Gastroesophageal sphincter (tissue), 4 donors: ENCODE data around the gene KLHDC9. TPM values are rescaled to one million over a fixed set of nuclear protein-coding genes. Genes with fewer than 3 reads are reported as not detected.
A peak's percentile ranks its signal among the peaks of the same experiment; 100 is the strongest.

Source experiments
- ATAC-seq: fragments of 150-250 bp; one replicate; pipeline ENCODE4 v1.9.1; 2016; ENCODE audit warnings: mild to moderate bottlenecking, moderate library complexity
- H3K27ac ChIP-seq, 4 donors: fragments of 200-600 bp; sonication (generic) in 3 of 4; 1 replicate in 3 of 4; 2 replicates in 1 of 4; pipeline ENCODE4 v1.5.1; 2016 to 2019
- H3K27me3 ChIP-seq: fragments of 200-600 bp; sonication (generic); one replicate; pipeline ENCODE4 v1.5.1; 2019
- H3K36me3 ChIP-seq, 2 donors: fragments of 200-600 bp; sonication (generic); one replicate each; pipeline ENCODE4 v1.5.1; 2019; ENCODE audit warnings: control low read depth in 1 of 2
- H3K4me1 ChIP-seq, 3 donors: fragments of 200-600 bp; sonication (generic); 1 replicate in 2 of 3; 2 replicates in 1 of 3; pipeline ENCODE4 v1.5.1; 2016 to 2019; ENCODE audit warnings: control low read depth in 2 of 3
- H3K4me3 ChIP-seq, 2 donors: fragments of 200-600 bp; sonication (generic); one replicate each; pipeline ENCODE4 v1.5.1; 2019; ENCODE audit warnings: mild to moderate bottlenecking in 1 of 2, moderate library complexity in 1 of 2
- H3K9me3 ChIP-seq, 3 donors: fragments of 200-600 bp; sonication (generic); one replicate each; pipeline ENCODE4 v1.5.1; 2017 to 2019; ENCODE audit warnings: control low read depth in 2 of 3
- EP300 ChIP-seq: sonication (generic); formaldehyde crosslinking; IDR thresholded peaks from one replicate; pipeline ENCODE4 v1.6.1; 2017; ENCODE audit warnings: antibody characterized with exemption, mild to moderate bottlenecking
- POLR2A ChIP-seq, 2 donors: fragments of 450-650 bp; IDR thresholded peaks; one replicate each; pipeline ENCODE4 v1.6.1; 2017; ENCODE audit warnings: antibody characterized with exemption in 2 of 2, mild to moderate bottlenecking in 2 of 2, moderate library complexity in 1 of 2
- POLR2AphosphoS5 ChIP-seq: sonication (generic); formaldehyde crosslinking; IDR thresholded peaks from one replicate; pipeline ENCODE4 v1.6.1; 2017; ENCODE audit warnings: antibody characterized with exemption
- WGBS, 2 donors: methylation state at CpG; one replicate each; pipeline ENCODE4 v1.1.5; 2018; ENCODE audit warnings: low coverage in 1 of 2; 5-methylcytosine and 5-hydroxymethylcytosine counted together
- total RNA-seq, 4 donors: library from RNA; depleted of rRNA; stranded (reverse); fragments of >200 nt; gene quantifications; one replicate each; pipeline ENCODE4 v1.1.0, GENCODE V29; 2016
- TF ChIP-seq, protein P1 (sequence below), 4 experiments: fragments of 200-600 bp in 2 of 4; fragments of 450-650 bp in 2 of 4; sonication (generic) in 1 of 4; IDR thresholded peaks; one replicate each; pipeline ENCODE4 v1.5.1; 2017 to 2019; ENCODE audit warnings: antibody characterized with exemption in 4 of 4, mild to moderate bottlenecking in 2 of 4, moderate library complexity in 2 of 4

The KLHDC9 gene
- total RNA-seq, 4 donors from 2014 or later: 3.5 to 22.6 (median 8.6) TPM

DNA sequence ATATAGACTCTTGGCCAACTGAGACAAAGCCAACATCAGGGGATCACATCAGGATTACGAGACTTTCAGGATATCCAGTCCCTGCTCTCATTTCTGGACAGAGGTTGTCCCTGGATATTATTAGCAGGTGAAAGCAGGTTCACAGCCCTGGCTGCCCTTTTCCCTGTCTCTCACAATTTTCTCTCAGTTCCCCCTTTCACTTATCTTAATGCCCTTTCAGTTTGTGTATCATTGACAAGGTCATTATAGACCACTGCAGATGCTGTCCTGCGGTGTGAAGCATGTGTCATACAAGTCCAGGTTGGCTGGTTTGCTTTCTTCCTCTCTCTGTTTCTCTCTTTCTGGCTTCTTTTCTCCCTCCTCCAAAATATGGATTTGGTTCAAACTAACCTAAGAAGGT, 2.1 kb upstream of the KLHDC9 start:
- no peaks in the 10 kb centered on the region for H3K9me3 ChIP-seq
- no peak overlapping the region for H3K4me3 ChIP-seq
- peaks cover 0 to 18% of the 10 kb centered on the region in 2 donors for H3K36me3 ChIP-seq
- no peak for TF ChIP-seq EP300
- TF ChIP-seq POLR2A (IDR thresholded peaks at IDR 0.05): no peak
- TF ChIP-seq POLR2AphosphoS5: no peak
- TF ChIP-seq, protein P1, sequence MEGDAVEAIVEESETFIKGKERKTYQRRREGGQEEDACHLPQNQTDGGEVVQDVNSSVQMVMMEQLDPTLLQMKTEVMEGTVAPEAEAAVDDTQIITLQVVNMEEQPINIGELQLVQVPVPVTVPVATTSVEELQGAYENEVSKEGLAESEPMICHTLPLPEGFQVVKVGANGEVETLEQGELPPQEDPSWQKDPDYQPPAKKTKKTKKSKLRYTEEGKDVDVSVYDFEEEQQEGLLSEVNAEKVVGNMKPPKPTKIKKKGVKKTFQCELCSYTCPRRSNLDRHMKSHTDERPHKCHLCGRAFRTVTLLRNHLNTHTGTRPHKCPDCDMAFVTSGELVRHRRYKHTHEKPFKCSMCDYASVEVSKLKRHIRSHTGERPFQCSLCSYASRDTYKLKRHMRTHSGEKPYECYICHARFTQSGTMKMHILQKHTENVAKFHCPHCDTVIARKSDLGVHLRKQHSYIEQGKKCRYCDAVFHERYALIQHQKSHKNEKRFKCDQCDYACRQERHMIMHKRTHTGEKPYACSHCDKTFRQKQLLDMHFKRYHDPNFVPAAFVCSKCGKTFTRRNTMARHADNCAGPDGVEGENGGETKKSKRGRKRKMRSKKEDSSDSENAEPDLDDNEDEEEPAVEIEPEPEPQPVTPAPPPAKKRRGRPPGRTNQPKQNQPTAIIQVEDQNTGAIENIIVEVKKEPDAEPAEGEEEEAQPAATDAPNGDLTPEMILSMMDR (IDR thresholded peaks at IDR 0.05): no peak
- H3K4me1 ChIP-seq: peaks cover 0 to 27% (median 14%) of the 10 kb centered on the region in 3 donors
- H3K27me3 ChIP-seq: no peaks in the 10 kb centered on the region
- WGBS, 2 donors: 82 to 90% methylated on average over 1 to 2 of the region's 2 CpGs
- H3K27ac ChIP-seq: peak overlapping the region in 3 of 4 donors; percentile 7 to 9 (median 9)
- ATAC-seq: no peak

DNA sequence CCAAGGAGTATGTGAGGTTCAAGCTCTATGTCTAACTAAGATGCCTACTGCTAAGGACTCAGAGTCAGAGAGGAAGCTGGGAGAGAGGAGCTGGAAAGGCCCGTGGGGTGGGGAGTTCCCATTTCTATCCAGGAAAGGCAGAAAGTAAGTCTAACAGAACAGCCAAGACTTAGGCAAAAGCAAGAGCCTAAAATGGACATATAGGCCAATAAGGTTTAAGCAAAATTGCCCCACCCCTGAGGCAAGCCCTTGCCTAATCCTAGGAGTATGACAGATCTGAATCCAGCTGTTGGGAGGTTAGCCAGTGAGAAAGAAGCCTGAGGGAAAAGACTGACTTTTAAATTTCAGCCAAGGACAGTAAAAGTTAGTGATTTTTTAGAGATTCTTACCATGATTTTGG, 1.6 kb upstream of the KLHDC9 start:
- Histone ChIP-seq H3K9me3 (no peaks in the 10 kb centered on the region), H3K27ac (peak overlapping the region in 3 of 4 donors; percentile 59 to 83 (median 73)), H3K27me3 (no peaks in the 10 kb centered on the region), H3K4me3 (no peak overlapping the region), H3K36me3 (peaks cover 0 to 23% of the 10 kb centered on the region in 2 donors), H3K4me1 (peaks cover 0 to 27% (median 14%) of the 10 kb centered on the region in 3 donors)
- WGBS, 2 donors: 30 to 40% methylated on average over 1 of the region's 1 CpG
- TF ChIP-seq EP300 (no peak), POLR2AphosphoS5 (no peak), POLR2A (IDR thresholded peaks at IDR 0.05) (no peak)
- TF ChIP-seq, protein P1 (IDR thresholded peaks at IDR 0.05): no peak
- ATAC-seq: peak; percentile 82

DNA sequence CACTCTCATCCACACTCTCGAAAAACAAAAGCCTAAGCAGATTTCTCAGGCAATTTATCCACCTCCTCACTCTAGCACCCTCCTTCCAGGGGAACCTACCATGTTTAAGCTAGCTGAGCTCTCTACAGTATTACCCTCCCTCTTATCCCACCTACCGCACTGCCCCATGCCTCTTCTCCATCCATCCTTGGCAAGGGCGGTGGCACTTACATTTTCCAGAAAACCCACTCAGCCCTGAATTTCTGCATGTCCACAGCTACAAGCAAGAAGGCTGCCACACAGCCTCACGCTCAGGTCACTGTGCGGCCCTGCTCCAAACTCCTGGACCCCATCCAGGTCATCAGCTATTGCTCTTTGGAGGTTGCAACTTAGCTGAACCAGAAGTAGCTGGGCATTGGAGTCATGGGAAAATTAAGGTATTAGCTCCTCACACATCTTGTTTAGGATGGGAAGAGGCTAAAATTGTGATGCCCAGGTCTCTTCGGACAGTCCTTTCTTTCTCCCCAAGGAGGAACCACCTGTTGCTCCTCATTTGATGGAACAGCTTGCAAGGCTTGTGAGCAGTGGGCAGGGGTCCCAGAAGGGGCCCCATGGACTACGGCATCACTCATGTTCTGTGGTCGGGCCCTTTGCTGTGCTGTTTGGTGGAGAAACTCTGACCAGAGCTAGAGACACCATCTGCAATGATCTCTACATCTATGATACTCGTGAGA, 1.1 kb downstream of the KLHDC9 start:
- H3K4me3 ChIP-seq: peak overlapping the region in 1 of 2 donors; percentile 68
- 67 to 86% methylated on average over 2 to 7 of the region's 9 CpGs for WGBS, 2 donors

DNA sequence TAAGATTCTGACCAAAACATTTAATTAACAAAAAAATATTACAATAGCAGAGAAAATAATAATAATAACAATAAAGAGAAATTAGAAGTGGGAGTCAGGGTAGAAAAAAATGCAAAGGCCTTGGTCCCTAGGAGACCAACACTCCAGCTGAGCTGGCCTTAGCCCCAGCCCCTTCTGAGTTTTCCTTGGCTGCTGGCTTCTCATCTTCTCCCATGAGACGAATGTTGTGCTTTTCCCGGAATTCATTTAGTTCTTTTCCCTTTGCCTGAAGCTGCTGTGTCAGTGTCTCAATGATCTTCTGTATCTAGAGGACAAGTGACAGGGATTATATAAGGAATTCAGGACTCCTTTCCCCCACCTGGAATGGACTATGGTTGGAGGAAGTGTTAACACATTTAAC, 2.4 kb downstream of the KLHDC9 start:
- no peaks in the 10 kb centered on the region for H3K9me3 ChIP-seq
- H3K27ac ChIP-seq: no peak overlapping the region
- WGBS, 2 donors: 17 to 30% methylated on average over 2 of the region's 2 CpGs
- peaks cover 0 to 32% of the 10 kb centered on the region in 2 donors for H3K36me3 ChIP-seq
- no peak for ATAC-seq
- H3K4me1 ChIP-seq: peaks cover 0 to 27% (median 14%) of the 10 kb centered on the region in 3 donors
- TF ChIP-seq, protein P1 (IDR thresholded peaks at IDR 0.05): no peak
- TF ChIP-seq POLR2A (IDR thresholded peaks at IDR 0.05) (no peak), POLR2AphosphoS5 (no peak), EP300 (no peak)
- no peak overlapping the region for H3K4me3 ChIP-seq
- H3K27me3 ChIP-seq: no peaks in the 10 kb centered on the region

More for the DNA sequence above, 1.1 kb downstream of the KLHDC9 start:
- Histone ChIP-seq H3K9me3 (no peaks in the 10 kb centered on the region), H3K27ac (peak overlapping the region in 3 of 4 donors; percentile 59 to 83 (median 73)), H3K27me3 (no peaks in the 10 kb centered on the region), H3K36me3 (peaks cover 0 to 32% of the 10 kb centered on the region in 2 donors), H3K4me1 (peaks cover 0 to 27% (median 14%) of the 10 kb centered on the region in 3 donors)
- ATAC-seq: no peak
- TF ChIP-seq EP300 (no peak), POLR2A (IDR thresholded peaks at IDR 0.05) (no peak), POLR2AphosphoS5 (no peak)
- TF ChIP-seq, protein P1 (IDR thresholded peaks at IDR 0.05): no peak

DNA sequence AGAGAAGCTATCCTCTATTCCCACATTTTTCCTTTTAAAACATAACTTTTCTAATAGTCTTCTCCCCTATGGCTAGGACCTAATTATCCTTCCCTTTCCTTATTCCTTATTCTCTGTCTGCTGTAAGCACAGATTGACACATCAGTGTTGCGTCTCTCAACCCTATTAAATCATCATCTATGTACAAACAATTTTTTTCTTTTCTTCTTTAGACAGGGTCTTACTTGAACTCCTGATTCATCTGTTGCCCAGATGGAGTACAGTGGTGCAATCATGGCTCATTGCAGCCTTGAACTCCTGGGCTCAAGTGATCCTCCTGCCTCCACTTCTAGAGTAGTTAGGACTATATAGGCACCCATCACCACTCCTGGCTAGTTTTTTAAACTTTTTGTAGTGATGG, 8.3 kb downstream of the KLHDC9 start:
- Histone ChIP-seq H3K4me1 (no peaks in the 10 kb centered on the region), H3K9me3 (no peaks in the 10 kb centered on the region), H3K27me3 (no peaks in the 10 kb centered on the region), H3K27ac (no peak overlapping the region), H3K4me3 (no peak overlapping the region), H3K36me3 (peaks cover 0 to 25% of the 10 kb centered on the region in 2 donors)
- 100% methylated on average over 1 of the region's 1 CpG for WGBS, 2 donors
- no peak for ATAC-seq
- TF ChIP-seq EP300 (no peak), POLR2A (IDR thresholded peaks at IDR 0.05) (no peak), POLR2AphosphoS5 (no peak)
- TF ChIP-seq, protein P1 (IDR thresholded peaks at IDR 0.05): no peak
